HG03135 (cell line): ENCODE data around the gene CD22.

Experiments used
- ATAC-seq: cut with Tn5 transposase; IDR thresholded peaks from one replicate; pipeline ENCODE4 v1.9.1; 2021; ENCODE audit warnings: mild to moderate bottlenecking, moderate library complexity; ENCODE audit not compliant: unreplicated experiment

The CD22 gene

DNA sequence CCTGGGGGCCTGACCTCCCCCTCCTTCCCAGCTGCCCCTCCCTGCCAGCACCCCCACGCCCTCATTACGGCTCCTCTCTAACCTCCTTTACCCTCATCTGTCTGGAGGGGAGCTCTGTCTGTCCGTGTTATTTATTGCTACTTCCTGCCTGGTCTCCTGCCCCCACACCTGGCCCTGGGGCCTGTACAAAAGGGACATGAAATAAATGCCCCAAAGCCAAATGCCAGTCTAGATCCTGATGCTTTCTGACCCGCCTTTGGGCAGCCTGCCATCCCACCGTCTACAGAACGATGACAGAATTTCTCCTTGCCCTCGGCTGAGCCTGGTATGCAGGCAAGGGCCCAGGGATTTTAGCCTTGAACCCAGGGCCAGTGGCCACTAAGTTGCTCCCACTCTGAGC, 15.4 kb upstream of the CD22 start:
- ATAC-seq, result no peak

DNA sequence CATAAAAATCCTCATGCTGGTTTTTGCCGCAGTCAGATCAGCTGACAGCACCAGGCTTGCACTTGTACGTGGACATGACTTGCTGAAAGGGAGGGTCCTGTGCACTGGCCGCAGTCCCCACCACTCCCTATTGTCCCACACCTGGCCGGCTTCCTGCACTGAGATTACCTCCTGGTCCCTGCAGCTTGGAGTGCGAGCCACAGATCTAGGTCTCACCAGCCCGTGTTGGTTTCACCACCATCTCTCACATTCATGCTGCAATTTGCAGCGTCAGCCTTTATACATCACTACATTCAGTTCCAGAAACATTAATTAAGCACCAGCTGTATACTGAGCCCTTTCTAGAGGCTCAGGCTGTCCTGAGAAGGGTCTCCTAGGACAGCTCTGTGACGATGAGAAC, 15.0 kb upstream of the CD22 start:
- ATAC-seq, result no peak

DNA sequence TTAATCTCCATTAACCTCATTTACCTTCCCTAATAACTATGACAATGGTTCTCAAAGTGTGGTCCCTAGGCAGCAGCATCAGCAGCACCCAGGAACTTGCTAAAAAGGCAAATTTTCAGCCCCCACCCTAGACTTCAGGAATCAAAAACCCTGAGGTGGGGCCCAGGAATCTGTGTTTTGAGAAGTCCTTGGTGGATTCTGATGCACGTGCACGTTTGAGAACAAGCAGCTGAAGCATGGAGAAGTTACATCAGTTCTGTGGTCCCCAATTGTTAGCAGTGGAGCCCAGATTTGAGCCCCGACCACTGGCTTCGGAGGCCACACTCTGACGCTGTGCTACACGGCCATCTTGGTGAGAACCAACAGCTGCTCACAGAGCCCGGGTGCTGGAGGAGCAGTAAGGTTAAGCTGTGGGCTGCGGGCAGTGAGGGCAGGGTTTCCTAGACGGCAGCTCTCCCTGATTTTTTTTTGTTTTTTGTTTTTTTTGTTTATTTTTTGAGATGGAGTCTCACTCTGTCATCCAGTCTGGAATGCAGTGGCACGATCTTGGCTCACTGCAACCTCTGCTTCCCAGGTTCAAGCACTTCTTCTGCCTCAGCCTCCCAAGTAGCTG, 14.0 kb upstream of the CD22 start:
- no peak for ATAC-seq

DNA sequence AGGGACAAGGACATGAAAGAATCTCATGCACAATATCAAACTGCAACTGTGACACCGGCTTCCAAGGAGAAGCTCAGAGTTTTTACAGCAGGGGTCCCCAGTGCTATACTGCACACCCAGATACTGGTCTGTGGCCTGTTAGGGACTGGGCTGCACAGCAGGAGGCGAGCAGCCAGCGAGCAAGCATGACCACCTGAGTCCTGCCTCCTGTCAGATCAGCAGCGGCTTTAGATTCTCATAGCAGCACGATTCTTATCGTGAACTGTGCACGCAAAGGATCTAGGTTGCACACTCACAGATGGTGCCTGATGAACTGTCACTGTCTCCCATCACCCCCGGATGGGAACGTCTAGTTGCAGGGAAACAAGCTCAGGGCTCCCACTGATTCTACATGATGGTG, 13.1 kb upstream of the CD22 start:
- ATAC-seq, result no peak

DNA sequence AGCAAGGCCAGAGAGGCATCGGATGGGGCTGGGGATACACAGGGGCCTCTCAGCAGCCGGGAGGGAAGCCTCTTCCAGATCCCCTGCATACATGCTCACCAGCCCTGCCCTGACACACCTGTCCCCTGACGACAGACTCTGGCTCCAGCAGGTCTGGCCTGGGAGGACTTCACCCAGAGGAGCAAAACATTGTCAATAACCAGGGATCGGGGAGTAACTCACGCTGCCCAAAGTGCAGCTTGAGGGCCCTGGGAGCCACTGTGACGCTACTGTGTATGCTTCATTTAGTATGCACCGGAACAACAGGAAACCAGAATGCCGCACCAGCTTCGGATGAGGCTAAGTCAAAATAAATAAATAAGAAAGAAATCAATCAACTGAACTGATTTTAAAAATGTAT, 12.4 kb upstream of the CD22 start:
- no peak for ATAC-seq

DNA sequence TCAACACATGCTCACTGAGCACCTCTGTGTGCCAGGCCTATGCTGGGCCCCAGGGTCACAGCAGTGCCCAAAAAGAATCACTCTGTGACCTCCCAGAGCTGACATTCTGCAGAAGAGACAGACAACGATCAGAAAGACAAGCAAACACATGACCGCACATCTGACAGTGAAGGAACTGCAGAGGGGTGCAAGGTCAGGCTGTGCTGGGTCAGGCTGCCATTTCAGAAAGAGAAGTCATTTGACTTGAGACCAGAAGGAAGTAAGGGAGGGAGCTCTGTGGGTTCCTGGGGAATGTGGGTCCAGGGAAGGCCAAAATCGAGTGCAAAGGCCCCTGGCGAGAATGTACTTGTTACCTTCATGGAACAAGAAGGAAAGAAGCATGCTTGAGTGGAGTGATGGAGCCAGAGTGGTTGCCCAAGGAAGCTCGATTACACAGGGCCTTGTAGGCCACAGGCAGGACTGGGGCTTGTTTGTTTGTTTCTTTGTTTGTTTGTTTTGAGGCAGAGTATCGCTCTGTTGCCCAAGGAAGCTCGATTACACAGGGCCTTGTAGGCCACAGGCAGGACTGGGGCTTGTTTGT, 11.4 kb upstream of the CD22 start:
- no peak for ATAC-seq

DNA sequence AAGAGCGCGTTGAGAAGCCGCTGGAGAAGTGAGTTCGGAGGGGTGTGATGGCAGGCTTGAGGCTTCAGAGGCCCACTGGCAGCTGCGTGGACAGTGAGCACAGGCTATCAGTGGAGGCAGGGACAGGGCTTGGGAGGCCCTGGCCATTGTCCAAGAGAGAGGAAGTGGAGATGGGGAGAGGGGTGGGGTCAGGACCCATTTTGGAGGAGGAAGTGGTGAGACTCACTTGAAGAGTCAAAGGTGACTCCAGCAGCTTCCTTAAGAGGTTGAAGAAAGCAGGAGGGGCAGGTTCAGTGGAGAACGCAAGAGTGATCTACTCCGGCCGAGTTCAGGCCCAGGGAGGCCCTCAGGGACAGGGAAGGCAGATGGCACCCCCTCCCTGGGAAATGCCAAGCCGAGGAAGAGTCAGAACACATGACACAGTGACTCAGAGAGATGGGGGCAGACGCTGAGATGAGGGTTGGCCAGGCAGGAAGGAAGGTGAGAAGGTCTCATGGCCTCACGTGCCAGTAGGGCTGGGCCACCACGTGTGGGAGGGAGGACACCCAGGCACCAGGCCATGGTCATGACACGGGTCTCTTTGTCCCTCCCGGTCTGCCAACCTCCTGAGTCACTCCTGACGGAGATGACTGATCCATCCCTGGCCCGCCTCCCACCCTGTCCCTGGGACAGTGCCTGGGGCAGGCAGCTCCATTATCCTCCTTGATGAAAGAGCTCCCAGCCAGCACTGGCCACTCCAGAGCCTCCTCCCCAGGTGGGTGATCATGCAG, 10.1 kb upstream of the CD22 start:
- ATAC-seq, result no peak

DNA sequence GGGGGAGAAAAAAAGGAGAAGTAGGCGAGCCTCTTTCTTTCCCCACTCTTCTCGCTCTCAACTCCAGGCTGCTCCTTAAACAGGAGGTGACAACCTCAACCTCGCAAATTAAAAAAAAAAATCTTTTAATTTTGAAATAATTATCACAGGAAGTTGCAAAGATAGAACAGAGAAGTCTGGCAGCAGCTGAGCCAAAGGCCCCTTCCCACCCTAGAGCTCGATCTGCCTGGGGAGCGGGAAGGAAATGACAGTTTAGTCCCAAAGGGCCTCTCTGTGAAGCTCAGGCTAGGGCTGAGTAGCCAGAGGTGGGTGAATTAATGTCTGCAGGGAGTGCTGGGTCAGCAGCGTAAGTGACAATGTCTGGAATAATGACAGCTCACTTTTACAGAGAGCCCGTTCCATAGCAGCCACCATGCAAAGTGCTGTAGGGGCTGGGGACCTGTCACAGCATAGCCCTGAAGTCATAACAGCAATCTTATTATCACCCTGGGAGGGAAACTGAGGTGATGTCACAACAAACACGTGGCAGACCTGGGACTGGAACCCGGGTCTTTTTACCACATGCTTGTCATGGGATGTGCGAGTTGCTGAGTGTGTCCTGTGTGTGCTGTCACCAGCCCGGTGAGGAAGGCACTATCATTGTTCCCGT, 8.8 kb upstream of the CD22 start:
- ATAC-seq, result no peak

DNA sequence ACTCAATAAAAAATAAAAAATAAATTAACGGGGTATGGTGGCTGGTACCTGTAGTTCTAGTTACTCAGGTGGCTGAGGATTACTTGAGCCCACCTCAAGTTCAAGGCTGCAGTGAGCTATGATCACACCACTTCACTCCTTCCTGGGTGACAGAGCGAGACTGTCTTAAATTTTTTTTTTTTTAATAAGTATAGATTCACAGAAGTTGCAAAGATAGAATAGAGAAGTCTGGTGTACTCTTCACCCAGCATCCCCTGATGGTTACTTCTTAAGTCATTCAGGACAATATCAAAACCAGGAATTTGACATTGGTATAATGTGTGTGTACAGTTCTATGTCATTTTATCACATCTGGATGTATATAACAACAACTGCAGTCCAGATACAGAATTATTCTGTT, 7.7 kb upstream of the CD22 start:
- no peak for ATAC-seq

DNA sequence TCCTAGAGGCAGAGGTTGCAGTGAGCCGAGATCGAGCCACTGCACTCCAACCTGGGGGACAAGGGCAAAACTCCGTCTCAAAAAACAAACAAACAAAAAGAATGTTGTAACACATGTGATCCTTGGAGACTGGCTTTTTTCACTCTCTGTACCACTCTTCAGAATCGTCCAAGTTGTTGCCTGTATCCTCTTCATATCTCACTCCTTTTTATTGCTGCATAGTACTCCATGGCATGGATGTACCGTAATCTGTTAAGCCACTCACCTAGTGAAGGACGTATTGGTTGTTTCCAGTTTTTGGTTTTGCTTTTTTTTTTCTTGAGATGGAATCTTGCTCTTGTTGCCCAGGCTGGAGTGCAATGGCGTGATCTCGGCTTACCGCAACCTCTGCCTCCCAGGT, 7.0 kb upstream of the CD22 start:
- ATAC-seq, result no peak

DNA sequence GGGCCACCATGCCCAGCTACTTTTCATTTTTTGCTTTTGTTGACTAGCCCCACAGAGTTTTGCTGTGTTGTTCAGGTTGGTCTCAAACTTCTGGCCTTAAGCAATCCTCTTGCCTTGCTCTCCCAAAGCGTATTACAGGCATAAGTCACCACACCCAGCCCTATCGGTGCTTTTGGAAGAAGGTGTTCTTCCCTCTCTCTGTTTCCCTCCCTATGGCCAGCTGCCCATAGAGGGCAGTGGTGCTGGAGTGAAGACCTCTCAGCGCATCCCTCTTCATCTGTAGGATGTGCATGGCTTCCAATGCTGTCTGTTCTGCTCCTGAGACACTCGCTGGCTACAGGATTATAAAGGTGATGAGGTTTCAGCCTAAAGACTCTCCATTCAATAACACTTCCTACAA, 1.3 kb upstream of the CD22 start:
- ATAC-seq, result no peak

DNA sequence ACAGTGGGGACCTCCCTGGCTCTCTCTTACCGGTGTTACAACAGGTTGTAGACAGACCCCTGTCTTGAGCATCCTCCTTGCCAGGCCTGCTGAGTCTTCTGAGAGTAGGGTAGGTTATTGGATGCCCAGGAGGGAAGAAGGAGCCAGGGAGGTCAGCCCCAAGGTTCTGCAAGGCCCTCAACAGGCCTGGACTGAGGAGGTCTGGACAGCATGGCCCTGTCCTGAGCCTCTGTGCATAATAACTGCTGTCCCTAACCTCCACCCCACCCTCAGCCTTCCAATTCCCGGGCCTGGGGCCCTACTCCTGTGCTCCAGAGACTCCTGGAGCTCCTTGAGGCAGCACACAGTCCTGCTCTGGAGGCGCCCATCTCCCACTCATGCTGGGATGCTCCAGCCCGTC, 336 bp downstream of the CD22 start:
- ATAC-seq, result no peak

DNA sequence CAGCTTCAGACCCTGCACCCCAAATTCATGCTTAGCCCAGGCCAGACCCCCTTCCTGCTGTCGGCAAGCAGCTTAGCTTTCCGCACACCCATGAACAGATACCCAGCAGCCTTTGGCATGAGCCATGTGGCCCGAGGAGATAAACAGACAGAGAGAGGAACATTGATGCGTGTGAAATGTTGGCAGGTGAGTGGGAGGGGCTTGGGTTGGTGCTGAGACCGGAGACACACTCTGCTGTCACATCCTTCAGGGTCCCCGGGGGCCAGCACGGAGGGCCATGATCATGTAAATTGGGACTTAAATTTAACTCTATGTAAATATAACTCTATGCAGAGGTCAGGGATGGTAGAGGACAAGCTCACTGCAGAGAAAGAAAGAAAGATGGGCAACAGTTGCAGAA, 1.5 kb downstream of the CD22 start:
- peak; percentile 54 for ATAC-seq

DNA sequence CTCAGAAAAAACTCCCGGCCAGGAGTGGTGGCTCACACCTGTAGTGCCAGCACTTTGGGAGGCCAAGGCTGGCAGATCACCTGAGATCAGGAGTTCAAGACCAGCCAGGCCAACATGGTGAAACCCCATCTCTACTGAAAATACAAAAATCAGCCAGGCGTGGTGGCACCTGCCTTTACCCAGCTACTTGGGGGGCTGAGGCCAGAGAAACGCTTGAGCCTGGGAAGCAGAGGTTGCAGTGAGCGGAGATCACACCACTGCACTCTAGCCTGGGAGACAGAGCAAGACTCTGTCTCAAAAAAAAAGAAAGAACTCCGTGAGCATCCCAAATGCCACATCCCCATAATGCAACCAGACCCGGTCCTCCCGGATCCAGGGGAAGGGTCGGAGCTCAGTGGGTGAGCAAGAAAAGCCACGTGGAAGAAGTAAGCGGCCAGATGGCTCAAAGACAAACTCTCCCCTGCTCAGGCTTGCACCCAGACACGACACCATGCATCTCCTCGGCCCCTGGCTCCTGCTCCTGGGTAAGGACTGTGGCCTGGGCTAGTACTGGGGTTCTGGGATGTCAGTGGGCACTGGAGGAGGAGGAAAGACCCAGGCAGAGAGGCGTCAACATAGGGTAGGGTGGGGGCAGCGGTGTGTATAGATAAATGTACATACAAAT, 2.7 kb downstream of the CD22 start:
- ATAC-seq, result no peak

DNA sequence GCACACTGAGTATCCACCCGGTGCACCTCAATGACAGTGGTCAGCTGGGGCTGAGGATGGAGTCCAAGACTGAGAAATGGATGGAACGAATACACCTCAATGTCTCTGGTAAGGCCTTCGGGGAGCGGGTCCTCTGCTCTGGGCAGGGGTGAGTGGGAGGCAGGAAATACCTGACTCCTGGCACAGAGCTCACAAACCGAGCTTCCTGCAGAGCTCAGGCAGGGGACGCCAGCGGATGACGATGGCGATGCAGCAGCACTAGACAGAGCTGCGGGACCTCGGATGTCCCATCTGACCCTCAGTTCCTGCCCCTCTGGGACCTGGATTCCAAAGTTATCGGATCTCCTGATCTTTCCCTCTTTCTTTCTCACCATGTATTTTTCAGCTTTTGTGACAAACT, 3.8 kb downstream of the CD22 start:
- no peak for ATAC-seq

DNA sequence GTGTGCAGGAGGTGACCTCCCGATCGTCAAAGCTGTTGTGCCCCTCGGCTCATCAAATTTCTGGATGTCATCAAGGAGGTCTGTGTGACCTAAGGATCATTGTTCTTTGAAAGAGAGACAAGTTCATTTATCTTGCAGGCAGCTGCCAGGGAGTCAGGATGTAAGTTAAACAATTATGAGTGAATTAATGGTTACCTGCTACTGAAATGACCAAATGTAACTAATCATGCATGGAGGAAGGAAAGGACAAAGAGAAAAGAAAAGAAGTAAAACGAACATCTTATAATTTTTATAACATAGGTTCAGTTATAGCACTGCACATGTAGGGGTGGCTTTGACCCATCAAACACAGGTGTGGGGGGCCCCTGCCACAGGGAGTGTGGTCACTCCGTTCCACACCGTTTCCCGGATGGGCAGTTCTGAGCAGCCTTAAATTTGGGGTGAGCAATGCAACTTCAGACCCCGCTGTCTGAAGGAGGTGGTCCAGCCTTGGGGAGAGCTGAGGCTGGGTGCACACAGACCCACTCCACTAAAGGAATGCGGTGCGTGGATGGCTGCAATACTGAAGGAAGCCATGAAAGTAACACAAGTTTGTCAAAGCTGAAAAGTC, 5.3 kb downstream of the CD22 start:
- ATAC-seq, result no peak

DNA sequence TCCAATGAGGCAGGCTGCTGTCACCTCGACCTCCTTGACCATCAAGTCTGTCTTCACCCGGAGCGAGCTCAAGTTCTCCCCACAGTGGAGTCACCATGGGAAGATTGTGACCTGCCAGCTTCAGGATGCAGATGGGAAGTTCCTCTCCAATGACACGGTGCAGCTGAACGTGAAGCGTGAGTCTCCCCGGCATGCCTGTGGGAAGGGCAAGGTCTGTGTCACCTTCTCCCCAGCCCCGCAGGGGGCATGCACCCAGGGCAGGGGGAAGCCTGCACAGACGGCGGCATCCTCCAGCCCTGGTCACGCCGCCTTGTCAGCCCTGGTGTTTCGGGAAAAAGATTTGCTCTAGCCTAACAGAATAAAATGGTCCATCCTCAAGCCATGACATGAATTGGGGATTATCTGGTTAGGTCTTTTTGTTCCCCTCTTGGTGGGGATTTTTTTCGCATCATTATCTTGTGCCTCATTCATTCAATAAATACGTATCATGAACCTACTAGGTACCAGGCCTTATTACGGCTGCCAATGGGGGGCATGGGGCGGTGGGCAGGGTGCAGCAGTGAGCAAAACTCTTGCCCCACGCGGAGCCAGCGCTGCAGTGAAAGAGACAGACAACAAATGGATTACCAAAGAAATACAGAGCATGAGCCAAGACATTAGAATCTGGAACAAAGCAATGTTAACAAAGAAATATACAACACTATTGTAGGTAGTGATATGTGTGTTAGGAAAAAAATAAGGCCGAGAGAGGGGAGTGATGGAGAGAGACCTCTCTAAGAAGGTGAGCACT, 7.4 kb downstream of the CD22 start:
- ATAC-seq, result no peak

DNA sequence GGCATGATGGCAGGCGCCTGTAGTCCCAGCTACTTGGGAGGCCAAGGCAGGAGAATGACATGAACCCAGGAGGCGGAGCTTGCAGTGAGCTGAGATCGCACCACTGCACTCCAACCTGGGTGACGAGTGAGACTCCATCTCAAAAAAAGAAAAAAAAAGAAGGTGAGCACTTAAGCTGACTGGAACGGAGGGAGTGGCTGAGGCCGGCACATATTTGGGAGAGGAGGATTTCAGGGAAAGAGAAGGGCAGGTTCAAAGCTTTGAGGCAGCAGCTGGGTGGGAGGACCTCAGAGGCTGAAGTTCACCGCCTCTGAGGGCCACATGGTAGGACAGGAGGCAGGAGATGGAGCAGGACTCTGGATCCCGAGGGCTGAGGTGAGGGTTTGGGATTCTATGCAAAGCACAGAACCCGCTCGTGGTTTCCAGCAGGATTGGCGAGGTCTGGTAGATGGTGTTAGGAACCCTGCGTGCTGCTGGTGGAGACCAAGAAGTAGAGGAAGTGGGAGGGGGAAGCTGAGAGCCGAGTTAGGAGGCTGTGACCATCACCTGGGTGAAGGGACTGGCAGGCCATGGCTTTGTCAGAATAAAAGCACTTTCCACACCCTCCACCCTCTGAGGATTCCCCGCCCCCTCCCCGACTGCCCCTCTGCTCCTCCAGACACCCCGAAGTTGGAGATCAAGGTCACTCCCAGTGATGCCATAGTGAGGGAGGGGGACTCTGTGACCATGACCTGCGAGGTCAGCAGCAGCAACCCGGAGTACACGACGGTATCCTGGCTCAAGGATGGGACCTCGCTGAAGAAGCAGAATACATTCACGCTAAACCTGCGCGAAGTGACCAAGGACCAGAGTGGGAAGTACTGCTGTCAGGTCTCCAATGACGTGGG, 8.4 kb downstream of the CD22 start:
- no peak for ATAC-seq

DNA sequence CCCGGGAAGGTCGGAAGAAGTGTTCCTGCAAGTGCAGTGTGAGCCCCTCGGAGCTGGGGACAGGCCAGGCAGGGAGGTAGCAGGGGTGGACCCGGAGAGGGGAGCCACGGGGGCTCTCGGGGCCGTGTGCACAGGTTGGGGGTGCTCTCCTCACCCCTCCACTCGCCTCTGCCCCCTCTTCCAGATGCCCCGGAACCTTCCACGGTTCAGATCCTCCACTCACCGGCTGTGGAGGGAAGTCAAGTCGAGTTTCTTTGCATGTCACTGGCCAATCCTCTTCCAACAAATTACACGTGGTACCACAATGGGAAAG, 9.0 kb downstream of the CD22 start:
- no peak for ATAC-seq

DNA sequence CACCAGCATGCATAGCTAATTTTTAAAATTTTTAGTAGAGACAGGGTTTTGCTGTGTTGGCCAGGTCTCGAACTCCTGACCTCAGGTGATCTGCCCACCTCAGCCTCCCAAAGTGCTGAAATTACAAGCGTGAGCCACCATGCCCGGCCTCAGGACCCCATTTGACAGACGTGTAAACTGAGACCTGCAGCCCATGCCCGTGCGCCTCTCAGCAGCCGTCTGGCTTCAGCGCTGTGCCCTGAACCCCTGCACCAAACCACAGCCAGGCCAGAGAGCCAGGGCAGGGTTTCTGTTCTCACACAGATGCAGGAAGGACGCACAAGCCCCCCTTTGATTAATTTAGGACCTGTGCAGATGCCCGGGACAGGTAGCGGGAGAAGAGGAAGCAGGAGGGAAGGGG, 11.4 kb downstream of the CD22 start:
- ATAC-seq, result no peak
